GM21528 (cell line): Measurements from ENCODE around the gene CCDC192.
"Not testable (repeated sequence)": the region's sequence is repeated elsewhere in the genome, so short reads cannot be mapped to it uniquely, and the experiment has no call there.

ENCODE experiments used
- ATAC-seq: cut with Tn5 transposase; IDR thresholded peaks from one replicate; pipeline ENCODE4 v1.9.1; 2021; ENCODE audit warnings: mild to moderate bottlenecking, moderate library complexity; ENCODE audit not compliant: unreplicated experiment, low FRiP score

Gene CCDC192

GRCh38 chr5:127702926-127703561 is at the start of gene CCDC192:
Gene CCDC192 (plus strand): TSS chr5:127703391. CDS start chr5:127703446, 55 bp downstream.
- no peak for ATAC-seq

- no peak for ATAC-seq
These were observed 46.4 kb upstream of the CCDC192 start for GRCh38 chr5:127656825-127657224.

GRCh38 chr5:127660047-127660733 is 43.0 kb upstream of the CCDC192 start:
- no peak for ATAC-seq

GRCh38 chr5:127664093-127664492 is 39.1 kb upstream of the CCDC192 start:
- ATAC-seq, result no peak

GRCh38 chr5:127665641-127666040 is 37.5 kb upstream of the CCDC192 start:
- ATAC-seq, result no peak

- no peak for ATAC-seq
These were observed 37.0 kb upstream of the CCDC192 start for GRCh38 chr5:127666043-127666716.

- ATAC-seq, result no peak
These were observed 35.3 kb upstream of the CCDC192 start for GRCh38 chr5:127667926-127668325.

GRCh38 chr5:127671218-127671617 is 32.0 kb upstream of the CCDC192 start:
- ATAC-seq, result no peak

- no peak for ATAC-seq
These were observed 29.9 kb upstream of the CCDC192 start for GRCh38 chr5:127673117-127673800.

- not testable (repeated sequence) for ATAC-seq
These were observed 26.2 kb upstream of the CCDC192 start for GRCh38 chr5:127676951-127677350.

GRCh38 chr5:127679691-127680330 is 23.4 kb upstream of the CCDC192 start:
- ATAC-seq, result not testable (repeated sequence)

- no peak for ATAC-seq
These were observed 22.6 kb upstream of the CCDC192 start for GRCh38 chr5:127680595-127680994.

GRCh38 chr5:127683008-127683407 is 20.2 kb upstream of the CCDC192 start:
- ATAC-seq, result no peak

- no peak for ATAC-seq
These were observed 18.3 kb upstream of the CCDC192 start for GRCh38 chr5:127684726-127685467.

GRCh38 chr5:127685662-127686061 is 17.5 kb upstream of the CCDC192 start:
- ATAC-seq, result no peak

- ATAC-seq, result no peak
These were observed 16.8 kb upstream of the CCDC192 start for GRCh38 chr5:127686424-127686823.

GRCh38 chr5:127694518-127695171 is 8.5 kb upstream of the CCDC192 start:
- ATAC-seq, result no peak

GRCh38 chr5:127695346-127695745 is 7.8 kb upstream of the CCDC192 start:
- no peak for ATAC-seq

GRCh38 chr5:127696683-127697082 is 6.5 kb upstream of the CCDC192 start:
- ATAC-seq, result no peak
